GM18508 (cell line): ENCODE results near the gene FAM193A.
"Not testable (repeated sequence)": the region's sequence is repeated elsewhere in the genome, so short reads cannot be mapped to it uniquely, and the experiment has no call there.

ENCODE experiments used
- ATAC-seq: cut with Tn5 transposase; IDR thresholded peaks from one replicate; pipeline ENCODE4 v1.9.1; 2021; ENCODE audit warnings: moderate number of reproducible peaks; ENCODE audit not compliant: insufficient read depth, unreplicated experiment

Gene FAM193A

DNA sequence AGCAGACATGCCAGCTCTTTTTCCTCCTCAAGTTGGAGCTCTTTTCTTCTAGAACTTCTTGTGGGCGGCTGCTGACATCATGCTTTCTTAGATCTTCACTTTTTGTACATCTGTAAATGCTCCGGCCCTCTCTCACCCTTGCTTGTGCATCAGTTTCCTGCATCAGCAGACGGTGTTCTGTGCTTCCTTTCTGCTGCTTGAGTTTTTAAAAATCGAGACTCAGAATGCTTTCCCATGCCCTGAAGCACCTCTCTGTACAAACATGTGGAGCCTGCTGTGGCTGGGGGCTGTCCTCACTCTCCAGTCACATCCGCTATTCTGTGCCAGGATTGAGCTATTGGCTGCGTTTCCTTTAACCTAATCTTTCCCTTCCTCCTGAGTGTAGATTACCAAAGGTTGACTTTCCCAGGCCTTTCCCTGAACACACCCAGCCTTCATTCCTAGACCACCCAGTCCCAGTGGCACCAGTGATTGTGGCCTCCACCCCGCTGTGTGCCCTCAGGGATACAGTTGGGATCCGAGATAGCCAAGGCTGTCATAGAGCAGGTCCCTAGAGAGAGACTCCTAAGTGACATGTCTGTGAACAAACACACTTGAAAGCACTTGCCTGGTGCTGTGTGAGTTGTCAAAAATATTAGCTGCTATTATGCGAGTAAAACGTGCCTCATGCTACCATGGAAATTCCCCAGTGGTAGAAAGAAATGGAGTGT is 177.8 kb downstream of the FAM193A start:
- ATAC-seq: no peak

DNA sequence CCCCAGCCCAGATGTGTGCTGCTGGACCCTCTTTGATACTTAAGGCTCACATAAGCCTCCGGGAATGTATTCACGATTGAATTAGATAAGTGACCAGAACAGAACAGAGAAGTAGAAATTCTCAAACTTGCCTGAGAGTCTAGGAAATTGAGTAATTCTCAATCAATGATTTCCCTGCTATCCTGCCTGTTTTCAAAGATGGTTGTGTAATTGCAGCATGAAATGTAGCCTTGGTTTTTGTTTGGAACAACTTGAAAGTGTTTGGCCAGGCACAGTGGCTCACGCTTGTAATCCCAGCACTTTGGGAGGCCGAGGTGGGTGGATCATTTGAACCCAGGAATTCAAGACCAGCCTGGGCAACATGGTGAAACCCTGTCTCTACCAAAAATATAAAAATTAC is 178.5 kb downstream of the FAM193A start:
- ATAC-seq: no peak

DNA sequence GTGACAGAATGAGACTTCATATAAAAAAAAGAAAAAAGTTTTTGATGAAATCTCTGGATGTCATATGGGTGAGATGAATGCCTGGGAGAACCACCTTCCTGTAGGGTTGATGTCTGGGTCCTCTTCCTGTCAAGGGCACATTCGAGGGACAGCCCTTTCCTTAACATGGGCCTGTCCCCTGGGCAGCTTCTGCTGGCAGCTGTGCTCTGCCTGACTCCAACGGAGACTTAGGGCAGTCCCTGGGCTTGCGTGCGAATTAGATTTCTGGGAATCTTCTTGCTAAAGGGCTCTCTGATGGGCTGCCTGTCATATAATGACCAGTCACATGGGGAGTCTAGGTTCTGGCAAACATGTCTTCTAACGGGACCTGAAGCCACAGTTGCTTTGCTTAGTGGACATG is 179.0 kb downstream of the FAM193A start:
- no peak for ATAC-seq

DNA sequence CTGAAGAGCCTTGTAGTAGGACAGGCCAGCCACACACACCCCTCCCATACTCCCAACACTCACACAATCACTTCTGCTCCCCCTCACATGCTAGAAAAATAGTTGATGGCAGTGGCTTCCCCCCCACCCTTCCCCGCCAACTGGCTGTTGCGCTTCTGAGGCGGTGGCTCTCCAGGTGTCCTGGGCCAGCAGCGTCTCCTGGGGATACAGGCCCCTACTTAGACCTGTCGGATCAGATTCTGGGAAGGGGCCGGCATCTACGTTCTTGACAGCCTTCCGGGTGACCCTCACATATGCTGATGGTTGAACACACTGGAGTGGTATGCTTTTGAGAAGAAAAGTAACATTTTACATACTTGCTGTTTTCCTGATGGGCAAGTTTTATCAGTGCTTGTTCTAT is 179.8 kb downstream of the FAM193A start:
- no peak for ATAC-seq

DNA sequence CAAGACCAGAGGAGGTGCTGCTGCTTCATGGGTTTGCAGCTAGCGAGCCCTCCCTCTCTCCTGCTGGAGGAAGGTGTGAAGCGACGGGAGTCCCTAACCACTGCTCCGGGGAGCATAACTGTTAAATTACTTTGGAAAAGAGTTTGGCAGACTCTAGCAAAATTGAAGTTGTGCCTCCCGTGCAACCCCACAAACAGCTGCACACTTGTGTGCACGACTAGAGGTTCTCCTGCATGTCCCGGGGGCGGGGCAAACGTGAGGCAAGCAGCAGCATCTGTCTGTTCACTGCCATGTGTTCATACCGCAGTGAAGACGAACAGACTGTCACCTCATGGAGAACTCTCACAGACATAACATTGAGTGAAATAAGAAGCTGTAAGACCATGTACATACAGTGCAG is 185.1 kb downstream of the FAM193A start:
- no peak for ATAC-seq

DNA sequence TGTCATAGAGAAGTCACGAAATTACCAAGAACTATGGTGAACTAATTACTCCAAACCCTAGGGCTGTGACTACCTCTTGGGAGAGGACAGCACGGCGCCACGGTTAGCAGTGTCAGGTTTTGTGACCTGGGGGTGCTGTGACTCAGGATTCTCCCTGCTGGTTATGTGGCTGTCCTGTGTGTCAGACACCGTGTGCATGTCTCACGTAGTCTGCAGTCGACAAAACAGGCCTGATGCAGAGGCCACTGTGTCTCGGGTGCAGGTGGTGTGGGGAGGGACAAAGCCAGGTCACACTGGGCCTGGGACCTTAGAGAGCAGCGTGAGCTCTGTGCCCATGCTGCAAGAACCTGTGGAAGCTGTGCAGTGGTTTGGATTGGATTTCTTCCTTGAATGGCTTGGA is 185.6 kb downstream of the FAM193A start:
- no peak for ATAC-seq

DNA sequence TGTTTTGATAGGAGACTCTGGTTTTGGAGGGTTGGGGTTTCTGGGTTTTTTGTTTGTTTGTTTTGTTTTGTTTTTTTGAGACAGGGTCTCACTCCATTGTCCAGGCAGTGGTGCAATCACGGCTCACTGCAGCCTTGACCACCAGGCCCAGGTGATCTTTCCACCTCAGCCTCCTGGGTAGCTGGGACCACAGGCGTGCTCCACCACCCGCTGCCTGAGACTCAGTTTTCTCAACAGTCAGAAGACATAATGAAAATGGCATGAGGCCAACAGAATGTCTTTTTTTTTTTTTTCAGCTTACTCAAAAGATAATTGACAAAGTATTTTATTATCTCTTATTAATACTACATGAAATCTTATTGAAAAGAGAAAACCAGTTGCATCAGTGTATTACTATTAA is 187.3 kb downstream of the FAM193A start:
- ATAC-seq: no peak

DNA sequence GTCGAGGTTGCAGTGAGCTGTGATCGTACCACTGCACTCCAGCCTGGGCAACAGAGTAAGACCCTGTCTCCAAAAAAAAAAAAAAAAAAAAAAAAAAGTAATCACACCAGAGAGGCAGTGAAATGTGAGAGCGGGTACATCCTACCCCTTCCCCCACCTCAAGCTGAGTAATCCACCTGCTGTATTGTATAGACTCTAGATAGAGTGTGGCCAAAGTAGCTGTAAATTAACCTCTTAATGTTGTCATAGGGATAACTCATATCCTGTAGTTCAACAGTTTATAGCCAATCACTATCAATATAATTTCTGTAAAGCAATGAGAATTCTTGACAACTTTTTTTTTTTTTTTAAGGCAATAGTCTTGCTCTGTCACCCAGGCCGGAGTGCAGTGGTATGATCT is 188.9 kb downstream of the FAM193A start:
- no peak for ATAC-seq

DNA sequence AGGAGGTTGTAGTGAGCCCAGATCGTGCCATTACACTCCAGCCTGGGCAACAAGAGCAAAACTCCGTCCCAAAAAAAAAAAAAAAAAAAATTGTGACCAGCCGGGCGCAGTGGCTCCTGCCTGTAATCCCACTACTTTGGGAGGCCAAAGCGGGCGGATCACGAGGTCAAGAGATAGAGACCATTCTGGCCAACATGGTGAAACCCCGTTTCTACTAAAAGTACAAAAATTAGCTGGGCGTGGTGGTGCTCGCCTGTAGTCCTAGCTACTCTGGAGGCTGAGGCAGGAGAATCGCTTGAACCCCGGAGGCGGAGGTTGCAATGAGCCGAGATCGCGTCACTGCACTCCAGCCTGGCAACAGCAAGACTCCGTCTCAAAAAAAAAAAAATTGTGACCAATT is 190.4 kb downstream of the FAM193A start:
- ATAC-seq: not testable (repeated sequence)

DNA sequence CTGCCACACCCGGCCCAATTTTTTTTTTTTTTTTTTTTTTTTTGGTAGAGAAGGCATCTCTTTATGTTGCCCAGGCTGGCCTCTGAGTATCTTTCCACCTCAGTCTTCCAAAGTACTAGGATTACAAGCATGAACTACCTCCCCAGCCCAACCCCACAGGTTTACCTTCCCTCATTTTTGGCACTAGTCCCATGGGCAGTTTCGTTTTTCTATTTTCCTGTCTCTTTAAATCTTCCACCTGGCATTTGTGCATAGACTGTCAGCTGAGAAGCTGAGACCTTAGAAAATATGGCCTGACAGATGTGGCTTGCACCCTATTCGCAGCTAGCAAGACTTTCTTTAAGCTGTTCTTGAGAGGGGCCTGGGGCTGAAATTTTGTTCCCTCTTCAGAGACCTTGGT is 191.8 kb downstream of the FAM193A start:
- no peak for ATAC-seq

DNA sequence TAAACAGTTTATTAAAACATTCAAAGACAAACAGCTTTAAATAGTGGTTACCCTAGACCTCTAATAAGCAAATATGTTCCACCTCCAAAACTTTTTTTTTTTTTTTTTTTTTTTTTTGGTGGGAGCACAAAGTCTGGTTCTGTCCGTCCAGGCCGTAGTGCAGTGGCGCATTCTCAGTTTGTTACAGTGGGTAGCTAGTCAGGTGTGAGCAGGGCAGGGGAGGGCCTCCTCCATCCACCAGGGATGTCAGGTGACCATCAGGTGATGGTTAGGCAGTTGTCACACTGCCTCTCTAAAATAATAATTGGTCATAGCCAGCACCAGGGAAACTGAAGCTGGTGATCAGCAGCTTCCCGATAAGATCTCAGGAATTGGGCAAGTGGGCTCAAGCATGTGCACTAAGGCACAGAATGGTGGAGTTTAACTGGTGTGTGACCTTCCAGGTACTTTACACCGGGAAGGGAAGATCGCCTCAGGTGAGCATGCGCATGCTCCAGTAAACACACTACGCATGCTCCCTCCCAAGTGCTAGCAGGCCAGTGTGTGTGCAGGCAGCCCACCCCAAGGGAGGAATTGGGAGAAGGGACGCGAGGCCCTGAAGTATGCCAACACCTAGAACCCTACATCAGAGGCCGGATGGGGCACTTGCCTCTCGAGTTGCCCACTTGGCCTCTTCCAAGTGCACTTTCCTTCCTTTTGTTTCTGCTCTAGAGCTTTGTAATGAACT is 192.5 kb downstream of the FAM193A start:
- no peak for ATAC-seq

DNA sequence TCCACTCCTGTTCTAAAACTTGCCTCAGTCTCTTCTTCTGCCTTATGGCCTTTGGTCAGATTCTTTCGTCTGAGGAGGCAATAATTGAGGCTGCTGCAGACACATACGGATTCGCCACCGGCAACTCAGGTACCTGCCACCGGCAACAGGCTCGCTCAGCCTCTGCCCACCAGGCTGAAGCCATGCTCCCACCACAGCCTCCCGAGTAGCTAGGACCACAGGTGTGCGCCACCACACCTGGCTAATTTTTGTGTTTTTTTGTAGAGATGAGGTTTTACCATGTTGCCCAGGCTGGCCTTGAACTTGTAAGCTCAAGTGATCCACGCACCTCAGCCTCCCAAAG is 193.1 kb downstream of the FAM193A start:
- no peak for ATAC-seq

DNA sequence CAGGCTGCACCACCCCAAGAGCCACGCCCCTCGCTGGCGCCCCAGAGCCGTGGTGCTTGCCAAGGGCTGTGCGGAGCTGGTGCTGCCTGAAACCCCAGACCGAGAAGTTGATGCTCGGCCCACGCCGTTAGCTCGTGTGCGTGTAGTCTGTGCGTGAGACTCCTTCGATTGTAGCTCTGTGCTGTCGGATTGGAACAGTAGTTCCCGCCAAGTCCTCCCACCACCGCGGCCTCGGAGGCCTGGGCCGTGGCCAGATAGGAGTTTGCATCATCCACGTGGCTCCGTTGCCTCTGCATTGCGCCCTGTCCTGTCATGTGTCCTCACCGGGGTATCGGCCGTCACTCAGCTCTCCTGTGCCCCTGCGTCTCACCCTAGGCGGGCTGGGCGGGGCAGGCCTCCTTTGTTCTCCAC is 195.5 kb downstream of the FAM193A start:
- no peak for ATAC-seq

DNA sequence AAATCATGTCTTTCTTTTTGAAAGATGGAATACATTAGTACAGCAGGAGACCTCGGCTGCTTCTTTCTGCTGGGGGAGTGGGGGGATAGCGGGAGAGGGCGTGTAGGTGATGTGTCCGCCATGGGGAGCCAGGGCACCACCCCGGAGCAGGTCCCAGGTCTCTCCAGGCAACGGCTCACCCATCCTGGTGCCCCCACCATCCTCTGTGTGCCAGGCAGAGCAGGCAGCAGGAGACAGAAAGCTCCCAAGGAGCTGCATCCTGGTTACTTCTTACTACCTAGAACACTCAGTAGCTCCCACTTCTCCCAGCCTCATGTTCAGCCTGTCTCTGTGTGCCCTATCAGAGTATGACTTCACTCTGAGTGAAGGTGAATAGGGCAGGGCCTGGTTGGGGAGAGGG is 196.1 kb downstream of the FAM193A start:
- no peak for ATAC-seq

DNA sequence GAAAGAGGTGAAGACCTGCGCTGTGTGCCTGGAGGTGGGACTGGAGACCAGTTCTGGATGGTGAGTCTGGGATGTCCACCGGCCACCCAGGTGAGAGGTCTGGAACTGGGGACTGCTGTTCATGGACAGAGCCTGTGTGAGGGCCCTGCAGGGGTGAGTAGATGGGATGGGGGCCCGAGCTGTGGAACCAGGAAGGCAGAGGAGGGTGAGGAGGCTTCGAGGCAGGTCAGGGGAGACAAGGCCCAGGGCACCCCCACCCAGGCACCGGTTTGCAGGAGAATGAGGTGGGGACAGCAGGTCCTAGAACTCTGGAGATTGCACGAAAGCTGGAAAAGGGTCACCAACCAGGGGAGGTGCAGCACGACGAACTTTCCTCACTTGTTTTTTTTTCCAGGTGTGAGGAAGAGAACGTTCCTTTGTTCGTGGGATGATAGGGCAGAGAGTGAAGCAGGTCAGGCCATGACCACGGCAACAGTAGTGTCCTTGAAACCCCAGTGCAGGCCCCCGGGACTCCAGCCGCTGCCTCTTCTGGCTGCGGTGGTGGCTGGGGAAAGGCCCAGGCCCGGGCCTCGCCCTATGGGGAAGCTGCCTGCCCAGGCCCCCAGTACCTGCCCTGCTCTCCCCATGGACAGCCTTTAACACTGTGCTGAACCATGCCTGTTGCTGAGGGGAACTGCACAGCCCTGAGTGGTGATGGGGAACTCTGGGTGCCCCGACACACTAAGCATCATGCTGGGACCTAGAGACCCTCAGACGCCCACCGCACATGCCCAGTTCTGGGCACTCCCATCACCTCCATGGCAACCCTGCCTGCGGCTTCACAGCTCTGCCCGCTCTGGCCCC is 196.8 kb downstream of the FAM193A start:
- ATAC-seq: no peak

DNA sequence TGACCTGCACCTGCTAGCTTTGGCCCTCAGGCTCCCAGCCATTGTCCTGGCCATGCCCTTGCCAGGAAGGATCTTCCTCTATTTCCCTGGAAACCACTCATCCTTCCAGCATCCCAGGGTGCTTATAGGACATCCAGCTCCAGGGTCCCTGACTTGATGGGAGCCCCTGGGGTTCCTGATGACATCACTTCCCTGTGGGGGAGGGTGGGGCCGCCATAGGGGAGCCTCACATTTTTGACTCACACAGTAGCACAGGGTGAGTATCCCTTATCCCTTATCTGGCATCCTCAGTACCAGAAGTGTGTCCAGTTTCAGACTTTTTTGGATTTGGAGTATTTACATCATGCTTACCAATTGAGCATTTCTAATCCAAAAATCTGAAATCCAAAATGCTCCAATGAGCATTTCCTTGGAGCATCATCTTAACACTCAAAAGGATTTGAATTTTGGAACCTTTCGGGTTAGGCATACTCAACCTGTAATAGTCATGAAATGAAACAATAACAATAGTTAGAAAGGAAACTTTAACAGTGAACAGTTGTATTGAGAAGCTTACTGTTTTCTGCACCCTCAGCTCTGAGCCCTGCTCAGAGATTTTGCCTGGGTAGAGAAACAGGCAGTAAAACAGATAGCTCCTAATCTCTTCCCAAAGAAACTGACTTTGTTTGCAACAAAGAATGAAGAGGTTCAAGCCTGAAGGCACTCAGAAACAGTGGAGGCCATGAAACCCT is 197.6 kb downstream of the FAM193A start:
- ATAC-seq: no peak

DNA sequence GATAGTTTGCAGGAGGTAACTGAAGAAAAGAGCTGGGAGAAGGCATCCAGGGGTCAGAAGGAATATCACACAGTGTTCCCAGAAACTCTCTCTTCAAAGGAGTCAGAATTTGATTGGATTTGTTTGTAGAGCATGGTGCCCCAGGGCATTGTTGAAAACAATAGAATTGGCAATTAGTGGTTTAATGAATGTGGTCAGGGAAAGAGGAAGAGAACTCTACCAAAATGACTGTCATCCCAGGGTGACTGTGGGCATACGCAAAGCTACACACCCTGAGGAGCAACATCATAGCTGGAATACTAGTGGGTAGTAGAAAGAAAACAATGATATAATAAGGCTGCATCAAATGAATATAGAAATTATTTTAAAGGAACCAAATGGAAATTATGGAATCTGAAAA is 198.2 kb downstream of the FAM193A start:
- ATAC-seq: no peak

DNA sequence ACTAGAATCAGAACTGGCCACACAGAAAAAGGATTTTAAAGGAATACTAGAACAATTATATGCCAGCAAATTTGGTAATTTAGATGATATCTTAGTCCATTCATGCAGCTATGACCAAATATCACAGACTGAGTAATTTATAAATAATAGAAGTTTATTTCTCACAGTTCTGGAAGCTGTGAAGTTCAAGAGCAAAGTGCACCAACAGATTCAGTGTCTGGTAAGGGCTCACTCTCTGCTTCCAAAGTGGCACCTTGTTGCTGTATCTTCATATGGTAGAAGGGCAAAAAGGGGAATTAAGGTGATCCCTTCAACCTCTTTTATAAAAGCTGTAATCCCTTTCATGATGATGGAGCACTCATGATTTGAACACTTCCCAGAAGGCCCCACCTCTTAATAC is 199.4 kb downstream of the FAM193A start:
- ATAC-seq: no peak

DNA sequence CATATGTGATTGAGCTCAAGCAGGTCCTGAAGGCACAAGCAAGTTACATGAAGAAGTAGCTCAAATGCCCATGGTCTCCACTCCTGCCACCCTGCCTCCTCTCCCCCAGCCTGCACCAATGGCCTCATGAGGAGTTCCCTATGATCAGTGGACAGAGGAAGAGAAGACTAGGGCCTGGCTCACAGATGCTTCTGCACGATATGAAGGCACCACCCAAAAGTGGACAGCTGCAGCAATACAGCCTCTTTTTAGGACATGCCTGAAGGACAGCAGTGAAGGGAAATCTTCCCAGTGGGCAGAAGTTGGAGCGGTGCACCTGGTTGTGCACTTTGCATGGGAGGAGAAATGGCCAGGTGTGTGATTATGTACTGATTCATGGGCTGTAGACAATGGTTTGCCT is 201.8 kb downstream of the FAM193A start:
- not testable (repeated sequence) for ATAC-seq

DNA sequence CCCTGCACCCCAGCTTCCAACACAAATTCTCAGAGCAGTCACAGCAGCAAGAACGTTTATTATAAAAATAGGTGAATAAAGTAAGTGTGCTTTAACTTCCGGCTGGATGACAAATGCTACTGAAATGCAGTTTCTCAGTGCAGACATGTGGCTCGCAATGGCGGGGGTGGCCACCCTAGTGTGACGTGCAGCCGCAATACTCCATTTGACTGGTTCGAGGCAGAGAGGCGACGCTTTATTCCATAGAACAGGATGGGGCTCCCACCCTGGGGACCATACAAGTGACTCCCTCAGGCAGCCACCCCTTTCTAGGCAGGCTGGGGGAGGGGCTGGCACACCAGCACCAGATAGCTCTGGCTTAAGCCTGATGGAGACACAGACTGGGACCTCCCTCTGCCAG is 205.2 kb downstream of the FAM193A start:
- ATAC-seq: no peak
